ENCODE data around the gene LSMEM2.
"Not testable (repeated sequence)": the region's sequence is repeated elsewhere in the genome, so short reads cannot be mapped to it uniquely, and the experiment has no call there.

The LSMEM2 gene

GRCh38 chr3:50299638-50299928 is 20.7 kb downstream of the LSMEM2 start:
- no peak for DNase-seq

- DNase-seq: peak; percentile 24
These were observed 21.2 kb downstream of the LSMEM2 start for GRCh38 chr3:50299929-50300680.

GRCh38 chr3:50300681-50301254 is 21.9 kb downstream of the LSMEM2 start:
- DNase-seq: no peak

- no peak for DNase-seq
These were observed 23.5 kb downstream of the LSMEM2 start for GRCh38 chr3:50302095-50303012.

GRCh38 chr3:50303013-50303815 is 24.3 kb downstream of the LSMEM2 start, which contains the start of gene HYAL1:
HYAL1 (minus strand) TSS chr3:50303574; CDS start chr3:50302956, 618 bp downstream.
- no peak for DNase-seq

GRCh38 chr3:50304601-50305000 is 25.7 kb downstream of the LSMEM2 start:
- no peak for DNase-seq

GRCh38 chr3:50312041-50312440 is 33.2 kb downstream of the LSMEM2 start:
- not testable (repeated sequence) for DNase-seq

GRCh38 chr3:50314342-50314741 is 35.5 kb downstream of the LSMEM2 start:
- no peak for DNase-seq

GRCh38 chr3:50314816-50315215 is 35.9 kb downstream of the LSMEM2 start:
- DNase-seq: no peak

- no peak for DNase-seq
These were observed 37.9 kb downstream of the LSMEM2 start for GRCh38 chr3:50316657-50317242.

- no peak for DNase-seq
These were observed 38.4 kb downstream of the LSMEM2 start for GRCh38 chr3:50317300-50317699.

- DNase-seq: no peak
These were observed 39.3 kb downstream of the LSMEM2 start for GRCh38 chr3:50318163-50318562.

- no peak for DNase-seq
These were observed 39.7 kb downstream of the LSMEM2 start for GRCh38 chr3:50318615-50319014.

GRCh38 chr3:50319181-50319893 is 40.5 kb downstream of the LSMEM2 start:
- no peak for DNase-seq

GRCh38 chr3:50319894-50320625 is 41.2 kb downstream of the LSMEM2 start:
- DNase-seq: no peak

GRCh38 chr3:50320853-50321335 is 42.0 kb downstream of the LSMEM2 start:
- peak; percentile 74 for DNase-seq

GRCh38 chr3:50321336-50322114 is 42.6 kb downstream of the LSMEM2 start:
- peak; percentile 90 for DNase-seq

GRCh38 chr3:50322115-50322385 is 43.2 kb downstream of the LSMEM2 start:
- DNase-seq: no peak

GRCh38 chr3:50322386-50323091 is 43.7 kb downstream of the LSMEM2 start, which contains the start of gene HYAL2:
HYAL2 (minus strand) TSS chr3:50322745; CDS start chr3:50320489, 2,256 bp downstream.
- DNase-seq: no peak
